PC-3 (cell line): ENCODE measurements around the gene GPR63.

Source experiments
- EZH2phosphoT487 ChIP-seq: fragments of 300-600 bp; sonication (generic); IDR thresholded peaks from 2 replicates; pipeline ENCODE4 v1.6.1; 2018; ENCODE audit warnings: mild to moderate bottlenecking, antibody characterized with exemption, low read length, borderline replicate concordance
- TF ChIP-seq, protein P1 (sequence below): fragments of 300-600 bp; sonication (generic); conservative IDR thresholded peaks from 2 replicates; pipeline ENCODE4 v1.5.1; 2017; ENCODE audit warnings: antibody characterized with exemption, low read depth, mild to moderate bottlenecking, low read length

DNA sequence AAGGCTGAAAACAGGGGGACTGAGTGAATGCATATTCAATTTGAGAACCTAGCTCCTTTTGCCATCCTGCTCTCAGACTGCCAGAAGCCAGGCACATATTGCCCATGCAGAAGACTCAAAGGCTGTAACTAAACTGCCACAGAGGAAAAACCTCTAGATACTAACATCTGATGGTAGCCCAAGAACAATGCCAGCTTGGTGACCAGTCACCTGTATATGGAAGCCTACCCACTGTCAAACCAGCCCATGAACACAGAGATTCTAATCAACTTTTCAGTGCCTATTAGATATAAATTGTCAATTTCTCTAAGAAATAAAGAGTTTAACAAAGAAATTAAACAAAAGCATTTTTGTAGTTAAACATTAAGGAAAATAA lies 34.2 kb downstream of the GPR63 start:
- TF ChIP-seq, protein P1, sequence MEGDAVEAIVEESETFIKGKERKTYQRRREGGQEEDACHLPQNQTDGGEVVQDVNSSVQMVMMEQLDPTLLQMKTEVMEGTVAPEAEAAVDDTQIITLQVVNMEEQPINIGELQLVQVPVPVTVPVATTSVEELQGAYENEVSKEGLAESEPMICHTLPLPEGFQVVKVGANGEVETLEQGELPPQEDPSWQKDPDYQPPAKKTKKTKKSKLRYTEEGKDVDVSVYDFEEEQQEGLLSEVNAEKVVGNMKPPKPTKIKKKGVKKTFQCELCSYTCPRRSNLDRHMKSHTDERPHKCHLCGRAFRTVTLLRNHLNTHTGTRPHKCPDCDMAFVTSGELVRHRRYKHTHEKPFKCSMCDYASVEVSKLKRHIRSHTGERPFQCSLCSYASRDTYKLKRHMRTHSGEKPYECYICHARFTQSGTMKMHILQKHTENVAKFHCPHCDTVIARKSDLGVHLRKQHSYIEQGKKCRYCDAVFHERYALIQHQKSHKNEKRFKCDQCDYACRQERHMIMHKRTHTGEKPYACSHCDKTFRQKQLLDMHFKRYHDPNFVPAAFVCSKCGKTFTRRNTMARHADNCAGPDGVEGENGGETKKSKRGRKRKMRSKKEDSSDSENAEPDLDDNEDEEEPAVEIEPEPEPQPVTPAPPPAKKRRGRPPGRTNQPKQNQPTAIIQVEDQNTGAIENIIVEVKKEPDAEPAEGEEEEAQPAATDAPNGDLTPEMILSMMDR, result no peak
- no peak for TF ChIP-seq EZH2phosphoT487
